Osteoblast (primary cell): ENCODE measurements around the gene FAM83C. TPM values are rescaled to one million over a fixed set of nuclear protein-coding genes. Genes with fewer than 3 reads are reported as not detected.

Experiments used
- DNase-seq: peaks from one replicate; pipeline ENCODE4 v3.0.0; 2011; ENCODE audit warnings: low spot score, mixed read lengths; ENCODE audit not compliant: insufficient read length; ENCODE audit errors: missing footprints
- H2AFZ ChIP-seq: 2 replicates; pipeline ENCODE4 v1.6.0; 2011; ENCODE audit warnings: mild to moderate bottlenecking, low read length
- H3K27ac ChIP-seq: 2 replicates; pipeline ENCODE4 v1.5.1; 2011; ENCODE audit warnings: mild to moderate bottlenecking, low read depth, low read length, moderate library complexity
- H3K27me3 ChIP-seq: 2 replicates; pipeline ENCODE4 v1.6.0; 2012; ENCODE audit warnings: mild to moderate bottlenecking, control low read depth, inconsistent platforms, low read length, moderate library complexity; ENCODE audit not compliant: insufficient read depth
- H3K36me3 ChIP-seq: 2 replicates; pipeline ENCODE4 v1.5.1; 2011; ENCODE audit warnings: mild to moderate bottlenecking, low read length, control low read depth, moderate library complexity; ENCODE audit not compliant: insufficient read depth
- H3K4me1 ChIP-seq: 2 replicates; pipeline ENCODE4 v1.5.1; 2011; ENCODE audit warnings: mild to moderate bottlenecking, low read length, control low read depth, moderate library complexity; ENCODE audit not compliant: insufficient read depth
- H3K4me2 ChIP-seq: 2 replicates; pipeline ENCODE4 v1.6.0; 2011; ENCODE audit warnings: mild to moderate bottlenecking, low read length; ENCODE audit not compliant: insufficient read depth
- H3K4me3 ChIP-seq: fragments of 200-600 bp; sonication (generic); 3 replicates; pipeline ENCODE4 v1.5.1; 2012; ENCODE audit warnings: mild to moderate bottlenecking, low read length, inconsistent platforms; ENCODE audit not compliant: insufficient read depth
- H3K79me2 ChIP-seq: 2 replicates; pipeline ENCODE4 v1.6.0; 2012; ENCODE audit warnings: mild to moderate bottlenecking, low read length, control low read depth, inconsistent platforms; ENCODE audit not compliant: insufficient read depth
- H3K9me3 ChIP-seq: 2 replicates; pipeline ENCODE4 v1.5.1; 2011; ENCODE audit warnings: low read depth, low read length, control low read depth
- H4K20me1 ChIP-seq: 2 replicates; pipeline ENCODE4 v1.6.0; 2012; ENCODE audit warnings: mild to moderate bottlenecking, low read length, control low read depth; ENCODE audit not compliant: insufficient read depth
- total RNA-seq: library from RNA; depleted of rRNA; stranded (reverse); fragments of >200 nt; gene quantifications from 2 replicates; pipeline ENCODE4 v1.2.3, GENCODE V29; 2012
- TF ChIP-seq, protein P1 (sequence below): IDR thresholded peaks from 2 replicates; pipeline ENCODE4 v1.5.1; 2011; ENCODE audit warnings: mild to moderate bottlenecking, low read depth, low read length, moderate library complexity; ENCODE audit errors: extremely low read depth

FAM83C gene
- total RNA-seq, 1 donor, result not detected

- Histone ChIP-seq H3K27me3 (no peaks in the 10 kb centered on the region), H3K79me2 (peaks cover 42% of the 10 kb centered on the region), H3K4me2 (no peak overlapping the region), H3K36me3 (peaks cover 54% of the 10 kb centered on the region), H3K4me3 (no peak overlapping the region), H3K9me3 (no peaks in the 10 kb centered on the region), H3K4me1 (peaks cover 25% of the 10 kb centered on the region), H3K27ac (peak overlapping the region; percentile 78), H2AFZ (no peak overlapping the region), H4K20me1 (peaks cover 10% of the 10 kb centered on the region)
- DNase-seq, result no peak
- TF ChIP-seq, protein P1, sequence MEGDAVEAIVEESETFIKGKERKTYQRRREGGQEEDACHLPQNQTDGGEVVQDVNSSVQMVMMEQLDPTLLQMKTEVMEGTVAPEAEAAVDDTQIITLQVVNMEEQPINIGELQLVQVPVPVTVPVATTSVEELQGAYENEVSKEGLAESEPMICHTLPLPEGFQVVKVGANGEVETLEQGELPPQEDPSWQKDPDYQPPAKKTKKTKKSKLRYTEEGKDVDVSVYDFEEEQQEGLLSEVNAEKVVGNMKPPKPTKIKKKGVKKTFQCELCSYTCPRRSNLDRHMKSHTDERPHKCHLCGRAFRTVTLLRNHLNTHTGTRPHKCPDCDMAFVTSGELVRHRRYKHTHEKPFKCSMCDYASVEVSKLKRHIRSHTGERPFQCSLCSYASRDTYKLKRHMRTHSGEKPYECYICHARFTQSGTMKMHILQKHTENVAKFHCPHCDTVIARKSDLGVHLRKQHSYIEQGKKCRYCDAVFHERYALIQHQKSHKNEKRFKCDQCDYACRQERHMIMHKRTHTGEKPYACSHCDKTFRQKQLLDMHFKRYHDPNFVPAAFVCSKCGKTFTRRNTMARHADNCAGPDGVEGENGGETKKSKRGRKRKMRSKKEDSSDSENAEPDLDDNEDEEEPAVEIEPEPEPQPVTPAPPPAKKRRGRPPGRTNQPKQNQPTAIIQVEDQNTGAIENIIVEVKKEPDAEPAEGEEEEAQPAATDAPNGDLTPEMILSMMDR, result no peak
Observed at GRCh38 chr20:35275741-35276251, 16.4 kb downstream of the FAM83C start.

DNA sequence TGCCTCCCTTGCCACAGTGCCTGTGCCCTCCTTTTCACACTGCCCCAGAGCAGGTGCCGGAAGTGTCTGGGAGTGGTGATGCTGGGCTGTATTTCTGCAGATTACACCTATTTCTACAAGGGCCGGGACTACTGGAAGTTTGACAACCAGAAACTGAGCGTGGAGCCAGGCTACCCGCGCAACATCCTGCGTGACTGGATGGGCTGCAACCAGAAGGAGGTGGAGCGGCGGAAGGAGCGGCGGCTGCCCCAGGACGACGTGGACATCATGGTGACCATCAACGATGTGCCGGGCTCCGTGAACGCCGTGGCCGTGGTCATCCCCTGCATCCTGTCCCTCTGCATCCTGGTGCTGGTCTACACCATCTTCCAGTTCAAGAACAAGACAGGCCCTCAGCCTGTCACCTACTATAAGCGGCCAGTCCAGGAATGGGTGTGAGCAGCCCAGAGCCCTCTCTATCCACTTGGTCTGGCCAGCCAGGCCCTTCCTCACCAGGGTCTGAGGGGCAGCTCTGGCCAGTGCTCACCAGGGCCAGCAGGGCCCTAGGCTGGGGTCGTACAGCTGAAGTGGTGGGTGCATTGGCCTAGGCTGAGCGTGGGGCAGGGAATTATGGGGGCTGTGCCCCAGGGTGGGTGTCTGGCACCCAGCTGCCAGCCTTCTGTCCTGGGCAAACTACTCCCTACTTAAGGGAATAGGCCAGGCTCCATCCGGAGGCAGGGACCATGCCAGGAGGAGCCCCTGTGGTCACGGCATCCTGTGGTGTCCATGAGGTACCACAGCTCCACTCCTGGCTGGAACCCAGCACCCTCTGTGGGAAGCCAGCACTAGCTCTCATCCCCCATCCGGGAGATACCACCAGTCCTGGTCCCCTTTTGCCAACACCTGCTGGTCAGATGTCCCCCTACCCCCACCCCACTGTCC, 17.8 kb downstream of the FAM83C start:
- Histone ChIP-seq H4K20me1 (peaks cover 7% of the 10 kb centered on the region), H3K4me3 (no peak overlapping the region), H2AFZ (no peak overlapping the region), H3K9me3 (no peaks in the 10 kb centered on the region), H3K79me2 (peaks cover 29% of the 10 kb centered on the region), H3K27me3 (no peaks in the 10 kb centered on the region), H3K4me1 (peaks cover 25% of the 10 kb centered on the region), H3K4me2 (no peak overlapping the region), H3K27ac (no peak overlapping the region), H3K36me3 (peaks cover 46% of the 10 kb centered on the region)
- DNase-seq, result peak; percentile 66
- TF ChIP-seq, protein P1, result no peak

DNA sequence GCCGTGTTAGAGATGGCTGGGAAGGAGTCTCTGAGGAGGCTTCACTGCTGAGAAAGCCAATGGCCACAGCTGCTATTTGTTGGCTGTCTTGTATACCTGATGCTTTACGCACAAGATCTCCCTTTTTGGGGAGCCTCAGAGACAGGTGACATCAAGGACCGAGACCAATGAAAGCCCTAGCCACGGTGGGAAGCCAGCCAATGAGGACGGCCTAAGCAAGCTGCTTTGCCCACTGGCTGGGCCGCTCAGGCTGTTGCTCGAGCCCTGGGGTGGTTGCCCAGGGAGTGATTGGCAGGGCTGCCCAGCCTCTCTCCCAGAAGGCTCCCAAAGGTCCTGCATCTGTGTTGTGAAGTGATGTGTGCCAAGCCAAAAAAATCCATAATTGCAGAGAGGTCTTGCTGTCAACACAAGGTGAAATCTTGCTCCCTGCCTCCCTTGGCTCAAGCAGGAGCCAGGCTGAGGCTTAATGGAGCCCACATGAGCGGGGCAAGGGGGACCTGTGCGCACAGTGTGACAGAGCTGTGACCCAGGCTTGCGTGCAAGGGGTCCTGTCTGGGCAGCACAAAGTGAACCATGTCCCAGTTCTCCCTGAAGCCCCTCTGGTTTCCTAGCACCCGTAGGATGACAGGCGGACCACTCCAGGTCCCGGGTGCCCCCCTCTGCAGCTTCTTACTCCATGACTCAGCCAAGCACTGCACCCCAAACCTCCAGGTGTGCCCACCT, 18.6 kb downstream of the FAM83C start:
- peaks cover 38% of the 10 kb centered on the region for H3K36me3 ChIP-seq
- TF ChIP-seq, protein P1, result no peak
- no peak overlapping the region for H2AFZ ChIP-seq
- H3K4me3 ChIP-seq, result no peak overlapping the region
- DNase-seq, result peak; percentile 72
- no peak overlapping the region for H3K27ac ChIP-seq
- H3K4me1 ChIP-seq, result peaks cover 25% of the 10 kb centered on the region
- H4K20me1 ChIP-seq, result peaks cover 7% of the 10 kb centered on the region
- H3K9me3 ChIP-seq, result no peaks in the 10 kb centered on the region
- H3K4me2 ChIP-seq, result no peak overlapping the region
- H3K27me3 ChIP-seq, result no peaks in the 10 kb centered on the region
- H3K79me2 ChIP-seq, result peaks cover 29% of the 10 kb centered on the region
